ENCODE measurements around the gene GALNT7. TPM values are rescaled to one million over a fixed set of nuclear protein-coding genes. Genes with fewer than 3 reads are reported as not detected.

The GALNT7 gene
- total RNA-seq, 1 donor from 2014 or later: 16.9 TPM

DNA sequence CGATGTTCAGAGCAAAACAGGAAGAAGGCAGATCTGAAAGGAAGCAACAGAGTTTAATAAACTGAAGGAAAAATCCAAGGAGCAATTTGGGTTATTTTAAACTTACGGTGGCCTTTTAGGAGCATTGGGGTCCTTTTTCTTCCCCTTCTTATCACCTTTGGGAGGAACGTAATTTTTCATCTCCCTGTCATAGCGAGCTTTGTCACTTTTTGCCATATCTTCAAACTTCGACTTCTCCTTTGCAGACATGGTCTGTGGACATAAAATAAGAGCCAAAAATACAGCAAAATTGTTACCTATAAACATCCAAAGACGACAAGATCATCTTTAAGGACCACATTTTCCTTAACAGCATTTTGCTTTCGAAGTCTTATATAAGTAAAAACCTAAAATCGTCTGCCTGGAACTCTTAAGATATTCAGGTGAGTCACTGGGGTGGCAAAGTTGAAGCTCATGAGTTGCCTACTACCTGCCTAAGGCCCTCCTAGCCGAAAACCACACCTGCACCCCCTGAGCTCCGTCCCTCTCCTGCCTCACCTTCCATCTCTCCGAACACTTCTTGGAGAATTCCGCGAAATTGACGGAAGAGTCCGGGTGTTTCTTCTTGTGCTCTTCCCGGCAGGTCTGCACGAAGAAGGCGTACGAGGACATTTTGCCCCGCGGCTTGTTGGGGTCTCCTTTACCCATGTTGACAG lies 164.5 kb downstream of the GALNT7 start:
- Mint-ChIP-seq H3K4me1 (peaks cover 25% of the 10 kb centered on the region), H3K9me3 (no peaks in the 10 kb centered on the region), H3K4me3 (peak overlapping the region; percentile 96), H3K27me3 (no peaks in the 10 kb centered on the region), H3K27ac (peak overlapping the region; percentile 91), H3K36me3 (ENCODE audit: low read depth) (peaks cover 40% of the 10 kb centered on the region)
- ATAC-seq (ENCODE audit: low read depth) (no peak), DNase-seq (no peak)
- ChIA-PET CTCF (interaction anchor here (2.3 kb wide), 1 partner anchor 14 kb away, joined by 9 read pairs; no protein-coding TSS in a partner anchor), POLR2A (interaction anchor here (0.8 to 6.6 kb wide), 8 partner anchors 8 to 951 kb away, joined by 3 to 270 read pairs (median 14); partner anchors contain the start of genes CEP44, FBXO8, GALNT7 and SAP30)
- TF ChIP-seq, protein P1, sequence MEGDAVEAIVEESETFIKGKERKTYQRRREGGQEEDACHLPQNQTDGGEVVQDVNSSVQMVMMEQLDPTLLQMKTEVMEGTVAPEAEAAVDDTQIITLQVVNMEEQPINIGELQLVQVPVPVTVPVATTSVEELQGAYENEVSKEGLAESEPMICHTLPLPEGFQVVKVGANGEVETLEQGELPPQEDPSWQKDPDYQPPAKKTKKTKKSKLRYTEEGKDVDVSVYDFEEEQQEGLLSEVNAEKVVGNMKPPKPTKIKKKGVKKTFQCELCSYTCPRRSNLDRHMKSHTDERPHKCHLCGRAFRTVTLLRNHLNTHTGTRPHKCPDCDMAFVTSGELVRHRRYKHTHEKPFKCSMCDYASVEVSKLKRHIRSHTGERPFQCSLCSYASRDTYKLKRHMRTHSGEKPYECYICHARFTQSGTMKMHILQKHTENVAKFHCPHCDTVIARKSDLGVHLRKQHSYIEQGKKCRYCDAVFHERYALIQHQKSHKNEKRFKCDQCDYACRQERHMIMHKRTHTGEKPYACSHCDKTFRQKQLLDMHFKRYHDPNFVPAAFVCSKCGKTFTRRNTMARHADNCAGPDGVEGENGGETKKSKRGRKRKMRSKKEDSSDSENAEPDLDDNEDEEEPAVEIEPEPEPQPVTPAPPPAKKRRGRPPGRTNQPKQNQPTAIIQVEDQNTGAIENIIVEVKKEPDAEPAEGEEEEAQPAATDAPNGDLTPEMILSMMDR (IDR thresholded peaks at IDR 0.05): no peak
- intact Hi-C loops (cut with micrococcal nuclease): loop anchor here (5.0 kb wide), 2 partner anchors 174 to 949 kb away; partner anchors contain the start of genes CEP44 and FBXO8

DNA sequence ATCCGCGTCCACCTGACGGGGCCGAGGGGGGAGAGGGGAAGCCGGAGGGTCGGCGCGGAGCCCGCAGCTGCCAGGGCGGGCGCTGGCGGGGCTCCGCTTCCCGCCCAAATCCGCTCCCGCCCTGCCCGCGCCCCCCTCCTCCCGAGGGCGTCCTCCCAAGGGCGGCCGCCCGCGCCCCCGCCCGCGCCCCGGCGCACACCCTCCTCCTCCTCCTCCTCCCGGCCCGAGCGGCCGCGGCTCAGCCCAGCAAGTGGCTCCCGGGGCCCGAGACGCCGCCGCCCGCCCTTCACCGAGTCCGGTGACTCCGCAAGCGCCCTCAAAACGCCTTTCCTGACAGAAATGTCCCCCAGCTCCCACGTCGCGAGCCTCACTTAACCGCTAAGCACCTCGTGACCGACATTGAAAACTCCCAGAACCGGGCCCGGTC lies 165.1 kb downstream of the GALNT7 start:
- no peaks in the 10 kb centered on the region for H3K9me3 Mint-ChIP-seq
- ATAC-seq (ENCODE audit: low read depth) (no peak), DNase-seq (no peak)
- peak overlapping the region; percentile 96 for H3K4me3 Mint-ChIP-seq
- H3K27ac Mint-ChIP-seq: peak overlapping the region; percentile 98
- CTCF ChIA-PET: interaction anchor here (2.3 kb wide), 1 partner anchor 14 kb away, joined by 9 read pairs; no protein-coding TSS in a partner anchor
- TF ChIP-seq, protein P1 (IDR thresholded peaks at IDR 0.05): no peak
- H3K27me3 Mint-ChIP-seq: no peaks in the 10 kb centered on the region
- POLR2A ChIA-PET: interaction anchor here (1.0 to 6.6 kb wide), 11 partner anchors 9 to 950 kb away, joined by 3 to 270 read pairs (median 11); partner anchors contain the start of genes CEP44, FBXO8, GALNT7 and SAP30
- peaks cover 40% of the 10 kb centered on the region for H3K36me3 Mint-ChIP-seq (ENCODE audit: low read depth)
- intact Hi-C loops (cut with micrococcal nuclease): loop anchor here (1.0 to 5.0 kb wide), 5 partner anchors 37 to 949 kb away; partner anchors contain the start of genes CEP44, FBXO8, GALNT7 and SAP30
- peaks cover 25% of the 10 kb centered on the region for H3K4me1 Mint-ChIP-seq

DNA sequence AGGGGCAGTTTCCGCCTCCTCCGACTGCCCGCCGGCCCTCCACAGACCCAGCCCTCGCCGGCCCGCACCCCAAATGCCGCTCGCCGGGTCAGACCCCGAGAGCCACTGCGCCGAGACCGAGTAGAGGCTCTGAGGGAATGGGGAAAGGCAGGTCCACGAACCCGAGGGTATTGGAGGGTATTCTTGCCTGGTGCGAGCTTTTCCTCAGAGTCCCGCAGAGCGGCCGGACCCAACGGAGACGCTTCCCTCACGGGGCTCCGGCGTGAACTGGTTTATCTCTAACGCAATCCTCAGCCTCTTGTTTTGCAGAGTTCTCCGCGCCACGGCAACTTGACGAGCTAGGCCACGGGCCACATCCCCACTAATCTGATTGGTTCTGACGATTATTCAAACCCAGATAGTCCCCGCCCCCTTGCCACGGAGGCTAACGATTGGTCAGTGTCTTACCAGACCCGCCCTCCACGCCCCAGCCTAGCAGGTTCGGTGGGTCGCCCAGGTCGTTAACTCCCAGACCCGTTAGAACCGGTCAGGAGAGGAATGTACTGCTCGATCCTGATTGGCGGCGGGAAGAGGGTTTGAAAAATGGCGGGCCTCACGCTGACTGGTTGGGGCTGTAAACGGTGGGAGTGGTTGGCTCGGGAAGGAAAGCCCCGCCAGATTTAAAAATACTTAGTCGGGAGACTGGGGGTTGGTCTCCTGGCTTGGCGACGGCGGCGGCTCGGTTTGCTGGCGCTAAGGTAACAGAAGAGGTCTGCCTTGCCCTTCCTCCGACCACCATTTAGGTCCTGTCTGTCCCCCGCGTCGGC lies 165.7 kb downstream of the GALNT7 start, which contains the start of gene HMGB2:
Gene HMGB2, minus strand, starts transcription at position 274 of the 806 bp plus-strand sequence. CDS start 709 bp downstream, outside the sequence.
- no peaks in the 10 kb centered on the region for H3K27me3 Mint-ChIP-seq
- intact Hi-C loops (cut with micrococcal nuclease): loop anchor here (1.0 to 5.0 kb wide), 5 partner anchors 36 to 948 kb away; partner anchors contain the start of genes CEP44, FBXO8, GALNT7 and SAP30
- ChIA-PET POLR2A (interaction anchor here (0.7 to 6.6 kb wide), 13 partner anchors 10 to 949 kb away, joined by 3 to 270 read pairs (median 10); partner anchors contain the start of genes CEP44, FBXO8, GALNT7 and SAP30), CTCF (interaction anchor here (1.2 to 2.3 kb wide), 2 partner anchors 15 to 320 kb away, joined by 4 to 9 read pairs; no protein-coding TSS in a partner anchor)
- DNase-seq (peak; percentile 95), ATAC-seq (ENCODE audit: low read depth) (peak; percentile 93)
- peaks cover 25% of the 10 kb centered on the region for H3K4me1 Mint-ChIP-seq
- TF ChIP-seq, protein P1 (IDR thresholded peaks at IDR 0.05): no peak
- peak within 1 kb of the TSS; percentile 98 for H3K27ac Mint-ChIP-seq
- no peaks in the 10 kb centered on the region for H3K9me3 Mint-ChIP-seq
- peak within 1 kb of the TSS; percentile 96 for H3K4me3 Mint-ChIP-seq
- H3K36me3 Mint-ChIP-seq (ENCODE audit: low read depth): peaks cover 38% of the 10 kb centered on the region

DNA sequence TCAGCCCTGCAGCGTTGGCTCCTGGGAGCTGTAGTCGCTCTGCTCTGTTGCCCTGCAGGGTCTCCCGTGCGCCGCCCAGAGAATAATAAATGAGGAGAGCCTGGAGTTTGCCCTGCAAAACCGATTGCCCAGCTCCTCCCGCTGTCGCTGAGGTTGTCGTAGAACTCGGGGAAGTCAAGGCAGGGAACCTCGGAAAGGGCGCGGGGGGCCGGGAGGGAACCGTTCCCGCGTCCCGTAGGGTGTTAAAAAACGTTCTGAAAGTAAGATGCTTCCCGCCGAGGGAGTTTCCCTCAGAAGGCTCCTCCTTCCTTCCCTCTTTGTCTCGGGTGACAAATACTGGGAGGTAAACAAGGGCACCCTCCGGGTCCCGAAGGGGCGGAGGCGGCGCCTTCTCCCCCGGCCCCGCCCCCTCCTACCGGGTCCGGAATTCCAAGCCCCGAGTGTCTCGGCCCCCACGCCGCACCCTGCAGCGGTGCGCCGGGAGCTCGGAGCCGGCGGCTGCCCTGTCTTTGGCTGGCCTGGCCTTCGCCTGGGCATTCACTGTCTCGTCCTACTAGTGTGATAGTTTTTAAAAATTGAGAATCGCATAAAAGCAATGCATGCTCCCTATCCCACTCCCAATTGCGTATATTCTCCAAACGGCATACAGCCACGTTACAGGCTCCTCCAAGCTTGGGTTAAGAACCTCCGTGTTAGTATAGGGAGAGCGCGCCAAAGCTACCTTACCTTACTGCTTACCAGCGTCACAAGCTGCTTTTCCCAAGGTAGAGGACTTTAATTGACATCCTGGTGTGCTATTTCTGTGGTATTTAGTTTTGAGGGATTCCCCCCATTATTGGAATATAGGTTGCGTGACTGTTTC lies 166.5 kb downstream of the GALNT7 start:
- DNase-seq: no peak
- ATAC-seq (ENCODE audit: low read depth): no peak
- ChIA-PET POLR2A (interaction anchor here (0.7 to 6.6 kb wide), 12 partner anchors 10 to 949 kb away, joined by 3 to 270 read pairs (median 9); partner anchors contain the start of genes CEP44, FBXO8, GALNT7 and SAP30), CTCF (interaction anchor here (1.2 kb wide), 1 partner anchor 321 kb away, joined by 4 read pairs; no protein-coding TSS in a partner anchor)
- H3K36me3 Mint-ChIP-seq (ENCODE audit: low read depth): peaks cover 35% of the 10 kb centered on the region
- intact Hi-C loops (cut with micrococcal nuclease): loop anchor here (1.0 to 5.0 kb wide), 5 partner anchors 35 to 947 kb away; partner anchors contain the start of genes CEP44, FBXO8, GALNT7 and SAP30
- peaks cover 25% of the 10 kb centered on the region for H3K4me1 Mint-ChIP-seq
- H3K9me3 Mint-ChIP-seq: no peaks in the 10 kb centered on the region
- TF ChIP-seq, protein P1 (IDR thresholded peaks at IDR 0.05): no peak
- H3K27me3 Mint-ChIP-seq: no peaks in the 10 kb centered on the region
- H3K27ac Mint-ChIP-seq: peak overlapping the region; percentile 98
- H3K4me3 Mint-ChIP-seq: peak overlapping the region; percentile 96
